ENCODE measurements around the gene TDP2.

Gene TDP2

DNA sequence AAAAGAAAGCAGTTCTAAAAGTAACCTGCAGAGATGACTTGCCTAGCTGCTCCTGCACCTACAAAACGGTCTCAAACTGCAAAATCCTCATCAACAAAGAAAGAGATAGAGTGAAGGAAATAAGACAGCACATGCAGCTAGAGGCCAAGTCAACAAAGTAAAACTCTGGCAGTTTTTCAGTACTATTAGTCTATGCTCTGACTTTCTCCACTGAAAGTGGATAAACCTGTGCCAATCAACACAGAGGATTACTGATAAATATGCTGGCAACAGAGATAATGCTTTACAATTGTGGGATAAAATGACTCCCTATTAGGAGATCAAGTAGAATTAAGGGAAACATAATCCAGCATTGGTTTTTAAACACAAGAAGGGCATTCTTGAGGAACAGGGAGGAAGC lies 34.1 kb downstream of the TDP2 start:
- no peak overlapping the region for H2BK5ac ChIP-seq (ENCODE audit: low read length)
- no peak overlapping the region for H2AK5ac ChIP-seq (ENCODE audit: low read depth, low read length)
- H2BK120ac ChIP-seq (ENCODE audit: low read depth, low read length), result no peak overlapping the region
- no peak overlapping the region for H3K4ac ChIP-seq (ENCODE audit: low read length)
- no peak overlapping the region for H2AFZ ChIP-seq (ENCODE audit: low read length)
- no peaks in the 10 kb centered on the region for H3K79me1 ChIP-seq (ENCODE audit: low read depth, low read length)
- DNase-seq (ENCODE audit: low spot score), result no peak
- H3K4me2 ChIP-seq (ENCODE audit: insufficient read depth, low read length, poor library complexity, severe bottlenecking), result no peak overlapping the region
- WGBS, 2 donors (ENCODE audit: extremely low coverage in 2 of 2, insufficient read length in 2 of 2, insufficient replicate concordance in 1 of 2), result no CpG with 5 or more reads among the region's 1 CpG
- no peak overlapping the region for H3K9ac ChIP-seq (ENCODE audit: low read depth, low read length, poor library complexity)
- no peaks in the 10 kb centered on the region for H3K36me3 ChIP-seq (replicated peaks in 1 of 2; ENCODE audit: control insufficient read depth in 2 of 2, insufficient read depth in 2 of 2, low read length in 2 of 2)
- no peak overlapping the region for H3K14ac ChIP-seq (ENCODE audit: low read length)
- peaks cover 0 to 6% (median 0%) of the 10 kb centered on the region in 3 experiments for H3K27me3 ChIP-seq (ENCODE audit: control insufficient read depth in 3 of 3, insufficient read depth in 3 of 3, low read depth in 1 of 3, low read length in 3 of 3)
- H4K91ac ChIP-seq (ENCODE audit: low read depth, low read length, poor library complexity), result no peak overlapping the region
- no peak overlapping the region for H2BK12ac ChIP-seq (ENCODE audit: low read length)
- no peak overlapping the region for H3K27ac ChIP-seq (replicated peaks; ENCODE audit: low read length)
- no peak overlapping the region for H3K18ac ChIP-seq (ENCODE audit: low read length)
- no peak overlapping the region for H3K23ac ChIP-seq (ENCODE audit: low read depth, low read length, poor library complexity)
- H3K4me1 ChIP-seq (ENCODE audit: control insufficient read depth in 2 of 2, insufficient read depth in 1 of 2, low read depth in 1 of 2, low read length in 2 of 2), result peaks cover 3 to 4% of the 10 kb centered on the region in 2 donors
- H3K4me3 ChIP-seq (ENCODE audit: low read length in 2 of 2), result no peak overlapping the region
- H3K9me3 ChIP-seq (replicated peaks in 1 of 2; ENCODE audit: control insufficient read depth in 2 of 2, insufficient read depth in 1 of 2, low read depth in 1 of 2, low read length in 2 of 2), result peaks cover 0 to 3% of the 10 kb centered on the region in 2 donors
- no peak overlapping the region for H2BK15ac ChIP-seq (ENCODE audit: low read length)
- H4K8ac ChIP-seq (ENCODE audit: low read depth, low read length), result no peak overlapping the region

DNA sequence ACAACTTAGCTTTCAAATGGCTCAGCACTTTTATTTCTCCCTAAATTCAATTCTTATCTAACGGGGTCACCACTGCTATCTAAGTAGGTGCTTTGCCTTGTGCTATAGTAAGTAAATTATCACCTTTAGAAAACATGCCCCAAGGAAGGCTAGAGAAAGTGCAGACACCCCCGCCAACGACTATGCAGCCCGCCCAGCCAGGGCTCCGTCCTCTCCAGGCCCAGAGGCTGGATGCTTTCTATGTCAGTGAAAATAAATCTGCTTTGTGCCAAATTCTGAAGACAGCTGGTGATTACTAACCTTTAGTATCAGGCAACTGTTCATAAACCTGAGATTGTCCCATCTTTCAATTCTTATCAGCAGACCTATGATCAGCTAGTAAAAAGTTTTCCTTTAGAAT lies 35.0 kb downstream of the TDP2 start:
- H3K4me2 ChIP-seq (ENCODE audit: insufficient read depth, low read length, poor library complexity, severe bottlenecking), result no peak overlapping the region
- no peak overlapping the region for H2BK12ac ChIP-seq (ENCODE audit: low read length)
- H3K9me3 ChIP-seq (replicated peaks in 1 of 2; ENCODE audit: control insufficient read depth in 2 of 2, insufficient read depth in 1 of 2, low read depth in 1 of 2, low read length in 2 of 2), result peaks cover 0 to 3% of the 10 kb centered on the region in 2 donors
- H2BK15ac ChIP-seq (ENCODE audit: low read length), result no peak overlapping the region
- H2BK120ac ChIP-seq (ENCODE audit: low read depth, low read length), result no peak overlapping the region
- H3K27ac ChIP-seq (replicated peaks; ENCODE audit: low read length), result no peak overlapping the region
- peaks cover 3 to 4% of the 10 kb centered on the region in 2 donors for H3K4me1 ChIP-seq (ENCODE audit: control insufficient read depth in 2 of 2, insufficient read depth in 1 of 2, low read depth in 1 of 2, low read length in 2 of 2)
- no peaks in the 10 kb centered on the region for H3K79me1 ChIP-seq (ENCODE audit: low read depth, low read length)
- H4K91ac ChIP-seq (ENCODE audit: low read depth, low read length, poor library complexity), result no peak overlapping the region
- H3K18ac ChIP-seq (ENCODE audit: low read length), result no peak overlapping the region
- H3K14ac ChIP-seq (ENCODE audit: low read length), result no peak overlapping the region
- WGBS, 2 donors (ENCODE audit: extremely low coverage in 2 of 2, insufficient read length in 2 of 2, insufficient replicate concordance in 1 of 2), result no CpG with 5 or more reads among the region's 5 CpGs
- H2BK5ac ChIP-seq (ENCODE audit: low read length), result no peak overlapping the region
- no peak overlapping the region for H4K8ac ChIP-seq (ENCODE audit: low read depth, low read length)
- H3K23ac ChIP-seq (ENCODE audit: low read depth, low read length, poor library complexity), result no peak overlapping the region
- DNase-seq (ENCODE audit: low spot score), result no peak
- no peak overlapping the region for H2AK5ac ChIP-seq (ENCODE audit: low read depth, low read length)
- no peak overlapping the region for H3K4ac ChIP-seq (ENCODE audit: low read length)
- no peak overlapping the region for H3K9ac ChIP-seq (ENCODE audit: low read depth, low read length, poor library complexity)
- H2AFZ ChIP-seq (ENCODE audit: low read length), result no peak overlapping the region
- no peaks in the 10 kb centered on the region for H3K36me3 ChIP-seq (replicated peaks in 1 of 2; ENCODE audit: control insufficient read depth in 2 of 2, insufficient read depth in 2 of 2, low read length in 2 of 2)
- peaks cover 0 to 15% (median 0%) of the 10 kb centered on the region in 3 experiments for H3K27me3 ChIP-seq (ENCODE audit: control insufficient read depth in 3 of 3, insufficient read depth in 3 of 3, low read depth in 1 of 3, low read length in 3 of 3)
- no peak overlapping the region for H3K4me3 ChIP-seq (ENCODE audit: low read length in 2 of 2)

DNA sequence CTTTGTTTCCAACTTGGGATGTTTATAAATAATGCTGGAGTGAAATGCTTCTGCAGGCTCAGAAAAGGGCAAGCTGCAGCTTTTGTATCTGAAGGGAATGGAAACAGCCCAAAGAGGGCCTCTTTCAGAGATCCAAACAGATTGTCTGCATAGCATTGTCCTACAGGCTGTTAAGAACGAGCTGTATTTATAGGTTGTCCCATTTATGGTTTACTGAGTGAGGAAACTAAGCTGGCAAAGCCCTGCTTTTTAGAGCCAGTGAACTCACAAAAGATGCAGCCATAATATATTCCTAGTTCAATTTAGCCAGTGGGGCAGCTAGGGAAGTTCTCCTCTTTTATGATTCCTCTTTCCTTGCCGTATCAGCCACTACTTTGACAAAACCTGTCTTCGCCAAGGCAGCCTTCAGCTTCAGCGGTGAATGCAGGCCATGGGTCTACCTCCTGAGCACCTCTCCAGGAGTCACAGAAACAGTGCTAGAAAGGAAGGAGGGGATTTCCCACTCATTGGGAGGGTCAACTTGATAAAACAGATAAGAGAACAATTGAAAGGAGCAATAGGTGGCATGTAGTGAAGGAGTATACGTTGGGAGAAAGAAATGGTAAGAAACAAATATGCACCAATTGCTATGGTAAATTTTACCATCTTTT lies 35.7 kb downstream of the TDP2 start:
- Histone ChIP-seq H2BK12ac (ENCODE audit: low read length) (no peak overlapping the region), H2AFZ (ENCODE audit: low read length) (peak overlapping the region; percentile 67), H3K23ac (ENCODE audit: low read depth, low read length, poor library complexity) (no peak overlapping the region), H2AK5ac (ENCODE audit: low read depth, low read length) (no peak overlapping the region), H3K27ac (replicated peaks; ENCODE audit: low read length) (peak overlapping the region; percentile 40), H4K8ac (ENCODE audit: low read depth, low read length) (no peak overlapping the region), H4K91ac (ENCODE audit: low read depth, low read length, poor library complexity) (no peak overlapping the region), H3K4me3 (ENCODE audit: low read length in 2 of 2) (no peak overlapping the region), H3K9ac (ENCODE audit: low read depth, low read length, poor library complexity) (no peak overlapping the region), H3K36me3 (replicated peaks in 1 of 2; ENCODE audit: control insufficient read depth in 2 of 2, insufficient read depth in 2 of 2, low read length in 2 of 2) (no peaks in the 10 kb centered on the region), H2BK15ac (ENCODE audit: low read length) (no peak overlapping the region), H3K4me1 (ENCODE audit: control insufficient read depth in 2 of 2, insufficient read depth in 1 of 2, low read depth in 1 of 2, low read length in 2 of 2) (peaks cover 3 to 4% of the 10 kb centered on the region in 2 donors), H3K9me3 (replicated peaks in 1 of 2; ENCODE audit: control insufficient read depth in 2 of 2, insufficient read depth in 1 of 2, low read depth in 1 of 2, low read length in 2 of 2) (peaks cover 0 to 3% of the 10 kb centered on the region in 2 donors), H3K14ac (ENCODE audit: low read length) (no peak overlapping the region), H3K4ac (ENCODE audit: low read length) (no peak overlapping the region), H3K4me2 (ENCODE audit: insufficient read depth, low read length, poor library complexity, severe bottlenecking) (no peak overlapping the region), H3K27me3 (ENCODE audit: control insufficient read depth in 3 of 3, insufficient read depth in 3 of 3, low read depth in 1 of 3, low read length in 3 of 3) (peaks cover 0 to 16% (median 0%) of the 10 kb centered on the region in 3 experiments), H3K79me1 (ENCODE audit: low read depth, low read length) (no peaks in the 10 kb centered on the region), H2BK120ac (ENCODE audit: low read depth, low read length) (no peak overlapping the region), H2BK5ac (ENCODE audit: low read length) (no peak overlapping the region), H3K18ac (ENCODE audit: low read length) (no peak overlapping the region)
- DNase-seq (ENCODE audit: low spot score), result no peak
- no CpG with 5 or more reads among the region's 5 CpGs for WGBS, 2 donors (ENCODE audit: extremely low coverage in 2 of 2, insufficient read length in 2 of 2, insufficient replicate concordance in 1 of 2)

DNA sequence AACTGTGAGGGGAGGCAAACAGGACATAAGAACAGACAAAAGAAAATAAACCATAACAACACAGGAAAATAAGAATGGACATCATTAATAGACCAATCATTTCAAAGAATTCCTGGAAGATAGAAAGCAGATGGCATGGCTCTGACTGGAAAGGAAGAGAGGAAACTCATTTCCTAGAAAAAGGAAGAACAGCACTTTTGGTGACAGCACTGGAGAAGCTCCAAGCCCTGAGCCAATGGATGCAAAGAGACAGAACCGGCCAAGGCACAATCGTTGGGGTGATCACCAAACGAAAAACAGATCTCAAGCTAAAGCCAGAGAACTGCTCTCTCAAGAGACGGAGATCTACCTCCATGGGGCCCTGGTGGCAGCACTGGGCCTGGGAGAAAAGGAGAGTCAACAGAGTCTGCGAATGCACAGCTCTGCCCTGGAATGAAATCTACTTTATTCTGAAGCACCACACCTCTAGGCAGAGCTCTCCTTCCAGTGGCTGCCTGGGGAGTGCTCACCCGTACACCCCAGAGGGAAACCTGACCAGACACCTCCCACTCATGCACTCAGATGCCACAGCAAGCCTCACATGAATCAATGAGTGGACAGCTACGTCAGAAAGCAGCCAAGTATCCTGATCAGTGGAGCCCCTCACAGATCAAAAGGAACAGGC lies 44.9 kb downstream of the TDP2 start:
- H3K23ac ChIP-seq (ENCODE audit: low read depth, low read length, poor library complexity), result no peak overlapping the region
- no peak overlapping the region for H3K18ac ChIP-seq (ENCODE audit: low read length)
- H2BK12ac ChIP-seq (ENCODE audit: low read length), result no peak overlapping the region
- no peak overlapping the region for H2BK120ac ChIP-seq (ENCODE audit: low read depth, low read length)
- no peaks in the 10 kb centered on the region for H3K4me1 ChIP-seq (ENCODE audit: control insufficient read depth in 2 of 2, insufficient read depth in 1 of 2, low read depth in 1 of 2, low read length in 2 of 2)
- H2AFZ ChIP-seq (ENCODE audit: low read length), result no peak overlapping the region
- H3K9me3 ChIP-seq (replicated peaks in 1 of 2; ENCODE audit: control insufficient read depth in 2 of 2, insufficient read depth in 1 of 2, low read depth in 1 of 2, low read length in 2 of 2), result no peaks in the 10 kb centered on the region
- no peak overlapping the region for H3K27ac ChIP-seq (replicated peaks; ENCODE audit: low read length)
- H4K8ac ChIP-seq (ENCODE audit: low read depth, low read length), result no peak overlapping the region
- H3K9ac ChIP-seq (ENCODE audit: low read depth, low read length, poor library complexity), result no peak overlapping the region
- H2AK5ac ChIP-seq (ENCODE audit: low read depth, low read length), result no peak overlapping the region
- H2BK5ac ChIP-seq (ENCODE audit: low read length), result no peak overlapping the region
- peaks cover 0 to 3% (median 0%) of the 10 kb centered on the region in 3 experiments for H3K27me3 ChIP-seq (ENCODE audit: control insufficient read depth in 3 of 3, insufficient read depth in 3 of 3, low read depth in 1 of 3, low read length in 3 of 3)
- no peaks in the 10 kb centered on the region for H3K36me3 ChIP-seq (replicated peaks in 1 of 2; ENCODE audit: control insufficient read depth in 2 of 2, insufficient read depth in 2 of 2, low read length in 2 of 2)
- no peak overlapping the region for H3K14ac ChIP-seq (ENCODE audit: low read length)
- H3K4ac ChIP-seq (ENCODE audit: low read length), result no peak overlapping the region
- no peak overlapping the region for H3K4me2 ChIP-seq (ENCODE audit: insufficient read depth, low read length, poor library complexity, severe bottlenecking)
- H3K79me1 ChIP-seq (ENCODE audit: low read depth, low read length), result no peaks in the 10 kb centered on the region
- no peak for DNase-seq (ENCODE audit: low spot score)
- H2BK15ac ChIP-seq (ENCODE audit: low read length), result no peak overlapping the region
- no peak overlapping the region for H4K91ac ChIP-seq (ENCODE audit: low read depth, low read length, poor library complexity)
- no CpG with 5 or more reads among the region's 7 CpGs for WGBS, 2 donors (ENCODE audit: extremely low coverage in 2 of 2, insufficient read length in 2 of 2, insufficient replicate concordance in 1 of 2)
- no peak overlapping the region for H3K4me3 ChIP-seq (ENCODE audit: low read length in 2 of 2)
